GM19025 (cell line): ENCODE measurements around the gene NLRC3.
"Not testable (repeated sequence)": the region's sequence is repeated elsewhere in the genome, so short reads cannot be mapped to it uniquely, and the experiment has no call there.

Experiments
- ATAC-seq: cut with Tn5 transposase; IDR thresholded peaks from one replicate; pipeline ENCODE4 v1.9.1; 2021; ENCODE audit warnings: mild to moderate bottlenecking, low read depth, moderate library complexity; ENCODE audit not compliant: unreplicated experiment

Gene NLRC3

GRCh38 chr16:3518292-3518985 is 58.8 kb downstream of the NLRC3 start:
- no peak for ATAC-seq

DNA sequence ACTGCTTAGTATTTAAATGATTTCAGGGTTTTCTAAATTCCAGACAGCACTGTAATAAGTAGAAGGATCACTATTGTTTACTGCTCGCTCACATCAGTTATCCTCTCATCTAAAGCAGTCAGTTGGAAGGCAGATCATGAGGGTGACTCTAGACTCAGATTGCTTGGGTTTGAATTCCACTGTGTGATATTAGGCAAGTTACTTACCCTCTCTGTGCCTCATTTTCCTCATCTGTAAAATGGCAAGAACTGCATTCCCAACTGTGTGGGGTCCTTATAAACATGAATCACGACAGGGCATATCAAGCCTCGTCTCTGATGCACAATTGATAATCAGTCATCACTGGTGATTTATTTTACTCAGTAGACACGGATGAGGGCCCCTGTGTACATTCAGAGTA is 61.3 kb downstream of the NLRC3 start:
- no peak for ATAC-seq

GRCh38 chr16:3514621-3515020 is 62.6 kb downstream of the NLRC3 start:
- no peak for ATAC-seq

DNA sequence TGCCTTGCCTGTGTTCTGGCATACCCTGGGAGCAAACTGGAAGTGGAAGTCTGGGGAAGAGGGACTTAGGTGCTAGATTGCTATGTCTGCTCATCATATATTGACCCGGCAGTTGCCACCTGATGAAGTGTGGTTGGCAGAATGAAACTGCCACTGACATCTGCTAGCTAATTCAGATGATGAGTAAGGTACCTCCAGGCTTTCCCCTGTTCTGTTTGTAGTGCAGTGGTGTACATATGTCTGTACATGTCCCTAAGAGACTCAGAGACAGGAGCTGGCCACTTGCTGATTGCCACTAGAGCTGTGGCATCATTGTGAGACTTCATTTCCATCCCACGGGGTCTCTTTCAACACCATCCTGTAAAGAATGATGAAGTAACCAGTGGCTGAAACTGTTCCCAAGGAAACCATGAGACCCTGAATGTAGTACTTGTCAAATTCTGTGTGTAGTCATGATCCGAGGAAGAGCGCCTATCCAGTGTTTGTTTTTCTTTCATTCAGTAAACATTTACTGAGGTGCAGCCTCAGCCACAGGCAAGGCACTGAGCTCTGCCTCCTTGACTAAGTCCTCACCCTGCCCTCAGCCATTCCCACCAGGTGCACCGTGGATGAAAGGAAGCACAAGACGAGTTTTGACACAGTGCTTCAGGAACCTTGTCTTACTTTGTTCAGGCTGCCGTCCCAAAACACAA is 63.2 kb downstream of the NLRC3 start:
- ATAC-seq, result no peak

DNA sequence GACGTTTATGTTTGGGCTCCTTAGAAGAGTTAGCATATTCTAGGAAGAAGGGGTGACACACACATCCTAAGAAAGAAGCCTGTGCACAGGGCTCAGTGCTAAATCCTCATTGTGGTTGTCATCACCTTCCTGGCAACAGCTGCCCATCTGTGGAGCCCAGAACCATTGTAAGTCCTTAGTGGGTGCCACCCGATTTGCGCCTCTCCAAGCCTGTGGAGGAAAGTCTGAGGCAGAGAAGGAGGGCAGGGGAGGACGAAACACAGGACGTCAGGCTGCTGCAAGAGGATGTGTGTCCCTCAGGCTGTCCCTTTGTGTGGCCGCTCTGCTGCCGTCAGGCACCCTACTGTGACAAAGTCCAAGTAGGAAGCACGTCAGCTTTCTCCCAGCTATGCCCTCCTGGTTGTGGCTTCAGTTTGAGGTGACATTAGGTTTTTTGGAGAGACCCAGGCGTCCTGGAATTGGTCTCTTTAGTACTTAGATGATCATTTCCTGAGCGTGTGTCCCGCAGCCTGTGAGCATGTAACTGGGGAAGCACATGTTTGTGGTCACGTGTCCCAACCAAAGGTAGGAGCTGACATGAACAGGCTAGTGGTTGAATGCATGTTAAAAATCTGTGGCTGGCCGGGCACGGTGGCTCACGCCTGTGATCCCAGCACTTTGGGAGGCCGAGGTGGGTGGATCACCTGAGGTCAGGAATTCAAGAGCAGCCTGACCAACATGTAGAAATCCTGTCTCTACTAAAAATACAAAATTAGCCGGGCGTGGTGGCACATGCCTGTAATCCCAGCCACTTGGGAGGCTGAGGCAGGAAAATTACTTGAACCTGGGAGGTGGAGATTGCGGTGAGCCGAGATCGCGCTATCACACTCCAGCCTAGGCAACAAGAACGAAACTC is 65.7 kb downstream of the NLRC3 start:
- no peak for ATAC-seq

GRCh38 chr16:3510416-3510815 is 66.8 kb downstream of the NLRC3 start:
- no peak for ATAC-seq

GRCh38 chr16:3509470-3509928 is 67.7 kb downstream of the NLRC3 start:
- ATAC-seq, result no peak

- no peak for ATAC-seq
Measured at GRCh38 chr16:3508736-3509135, 68.5 kb downstream of the NLRC3 start.

DNA sequence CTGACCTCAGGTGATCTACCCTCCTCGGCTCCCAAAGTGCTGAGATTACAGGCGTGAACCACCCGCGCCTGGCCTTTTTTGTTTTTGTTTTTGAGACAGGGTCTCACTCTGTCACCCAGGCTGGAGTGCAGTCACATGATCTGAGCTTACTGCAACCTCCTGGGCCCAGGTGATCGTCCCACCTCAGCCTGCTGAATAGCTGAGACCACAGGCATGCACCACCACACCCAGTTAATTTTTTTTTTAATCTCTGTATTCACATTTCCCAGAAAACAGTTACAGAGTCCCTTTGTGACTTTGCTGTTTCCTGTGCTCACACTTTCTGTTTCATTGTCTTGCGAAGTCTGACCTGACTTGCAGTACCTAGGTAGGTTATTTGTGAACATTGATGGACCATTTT is 73.7 kb downstream of the NLRC3 start:
- no peak for ATAC-seq

GRCh38 chr16:3501783-3502400 is 75.3 kb downstream of the NLRC3 start:
- no peak for ATAC-seq

- not testable (repeated sequence) for ATAC-seq
Measured at GRCh38 chr16:3501412-3501761, 75.8 kb downstream of the NLRC3 start.

DNA sequence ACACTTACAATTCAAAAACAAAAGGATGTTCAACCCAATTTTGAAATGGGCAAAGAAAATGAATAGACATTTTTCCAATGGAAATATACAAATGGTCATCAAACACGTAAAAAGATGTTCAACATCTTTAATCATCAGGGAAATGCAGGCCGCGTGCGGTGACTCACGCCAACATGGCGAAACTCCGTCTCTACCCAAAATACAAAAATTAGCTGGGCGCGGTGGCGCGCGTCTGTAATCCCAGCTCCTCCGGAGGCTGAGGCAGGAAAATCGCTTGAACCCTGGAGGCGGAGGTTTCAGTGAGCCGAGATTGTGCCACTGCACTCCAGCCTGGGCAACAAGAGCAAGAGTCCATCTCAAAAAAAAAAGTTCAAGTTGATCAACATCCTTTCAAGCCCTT is 78.2 kb downstream of the NLRC3 start:
- no peak for ATAC-seq

- ATAC-seq, result no peak
Measured at GRCh38 chr16:3497771-3498170, 79.4 kb downstream of the NLRC3 start.

GRCh38 chr16:3496386-3496785 is 80.8 kb downstream of the NLRC3 start:
- no peak for ATAC-seq

GRCh38 chr16:3495176-3495575 is 82.0 kb downstream of the NLRC3 start, which contains the start of gene C16orf90:
C16orf90 (minus strand) TSS chr16:3495489; CDS start chr16:3495421, 68 bp downstream.
- no peak for ATAC-seq

GRCh38 chr16:3494386-3494973 is 82.7 kb downstream of the NLRC3 start:
- ATAC-seq, result no peak

DNA sequence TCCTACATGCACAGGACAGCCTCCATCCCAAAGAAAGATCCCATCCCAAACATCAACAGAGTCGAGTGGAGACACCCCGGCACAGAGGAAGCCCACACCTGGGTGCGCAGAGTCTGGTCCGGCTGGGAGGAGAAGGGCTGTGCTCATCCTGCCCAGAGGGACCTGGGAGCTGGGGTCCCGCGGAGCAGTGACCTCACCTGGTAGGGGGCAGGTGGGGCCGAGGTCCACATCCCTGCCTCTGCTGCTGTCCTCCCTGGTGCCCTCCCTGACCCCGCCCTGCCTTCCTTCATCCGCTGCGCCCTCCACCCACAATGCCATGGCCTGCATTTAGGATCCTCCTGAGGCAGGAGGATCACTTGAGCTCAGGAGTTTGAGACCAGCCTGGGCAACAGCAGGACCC is 84.8 kb downstream of the NLRC3 start:
- ATAC-seq, result no peak

DNA sequence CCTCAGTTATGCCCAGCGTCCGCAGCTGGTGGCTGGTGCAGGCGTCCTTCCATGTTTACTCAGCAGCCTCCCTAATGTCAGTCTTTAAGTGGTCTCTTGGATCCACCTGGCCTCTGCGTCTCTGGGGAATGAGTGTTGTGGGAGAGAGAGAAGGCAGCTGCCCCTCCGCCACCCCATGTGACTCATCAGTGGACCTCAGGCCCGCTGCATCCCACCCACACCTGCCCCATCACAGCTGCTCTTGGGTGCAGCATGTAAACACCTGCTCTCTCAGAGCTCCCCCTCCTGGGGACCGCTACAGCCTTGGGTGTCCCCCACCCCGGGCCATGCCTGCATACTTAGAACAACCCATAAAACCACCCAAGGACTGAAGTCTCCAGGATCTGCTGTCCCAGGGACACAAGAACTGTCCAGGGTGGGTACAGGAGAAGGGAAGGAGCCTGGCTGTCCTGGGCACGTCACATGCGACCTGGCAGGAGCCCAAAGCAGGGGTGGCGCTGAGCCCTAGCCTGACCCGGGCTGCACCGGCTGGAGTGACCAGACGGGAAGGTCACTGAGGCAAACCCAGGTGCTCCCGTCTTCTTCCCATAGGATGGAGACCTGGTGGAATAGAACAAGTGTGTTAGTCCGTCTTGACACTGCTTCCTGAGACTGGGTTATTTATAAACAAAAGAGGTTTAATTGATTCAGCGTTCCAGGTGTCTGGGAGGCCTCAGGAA is 86.1 kb downstream of the NLRC3 start:
- no peak for ATAC-seq
